HCT116 (cell line): Measurements from ENCODE around the gene LENG9. TPM values are rescaled to one million over a fixed set of nuclear protein-coding genes. Genes with fewer than 3 reads are reported as not detected.

Experiments used
- ATAC-seq: fragments of 200-7000 bp; cut with Tn5 transposase; 2 replicates; pipeline ENCODE4 v1.9.1; 2020; ENCODE audit warnings: mild to moderate bottlenecking, moderate library complexity
- BruUV-seq: library from RNA; stranded (reverse); fragments of 400-500 nt; replicated peaks from 2 replicates; lab custom pipeline; 2021; lab: Mats Ljungman, UMichigan
- CTCF ChIA-PET: fragments of 300-600 bp; sonication (Branson Sonifier 250); formaldehyde crosslinking; loops from one replicate; lab custom pipeline; 2021; ENCODE audit warnings: antibody characterized with exemption; lab: Charles Lee
- POLR2A ChIA-PET: fragments of 300-600, 350-600 bp; sonication (Branson Sonifier 250); formaldehyde crosslinking; loops from one replicate; lab custom pipeline; 2021; ENCODE audit warnings: antibody characterized with exemption; lab: Charles Lee
- RAD21 ChIA-PET, 2 experiments: fragments of 300-600 bp; sonication (Branson Sonifier 250); formaldehyde crosslinking; loops; one replicate each; lab custom pipeline; 2023; ENCODE audit warnings: low total read pairs in 2 of 2; ENCODE audit not compliant: uncharacterized antibody in 2 of 2, unreplicated experiment in 2 of 2, low non-redundant PET in 1 of 2; lab: Charles Lee
- DNase-seq: peaks from one replicate; pipeline ENCODE4 v3.0.0-alpha.2; 2010; ENCODE audit warnings: low read depth, low spot score
- H2AFZ ChIP-seq: fragments of 200-600 bp; shearing (Covaris generic), sonication (generic); 2 replicates; pipeline ENCODE4 v1.6.1; 2017; ENCODE audit warnings: low read depth, mixed run types, mixed read lengths, antibody characterized with exemption, low read length; ENCODE audit not compliant: poor library complexity, severe bottlenecking
- H3K27ac ChIP-seq: 2 replicates; pipeline ENCODE4 v1.5.1; 2012; ENCODE audit warnings: low read depth, low read length
- H3K27me3 ChIP-seq: fragments of 200-600 bp; sonication (generic); 2 replicates; pipeline ENCODE4 v1.6.1; 2016; ENCODE audit warnings: mixed run types, low read length, mixed read lengths; ENCODE audit not compliant: insufficient read depth
- H3K36me3 ChIP-seq, 2 experiments: fragments of 200-500 bp in 1 of 2; fragments of 200-600 bp in 1 of 2; sonication (Bioruptor generic) in 1 of 2; sonication (generic) in 1 of 2; 2 replicates each; pipeline versions ENCODE4 v1.5.1 to v1.6.1; 2014 to 2016; ENCODE audit warnings: low read length in 2 of 2, inconsistent platforms in 1 of 2, mixed read lengths in 1 of 2, mixed run types in 1 of 2; ENCODE audit not compliant: insufficient read depth in 2 of 2, control insufficient read depth in 1 of 2
- H3K4me1 ChIP-seq, 2 experiments: fragments of 200-600 bp in 1 of 2; sonication (generic) in 1 of 2; 2 replicates each; pipeline versions ENCODE4 v1.5.1 to v1.6.1; 2012 to 2017; ENCODE audit warnings: low read length in 2 of 2, inconsistent platforms in 1 of 2, mild to moderate bottlenecking in 1 of 2, mixed read lengths in 1 of 2, mixed run types in 1 of 2, moderate library complexity in 1 of 2; ENCODE audit not compliant: insufficient read depth in 2 of 2, control insufficient read depth in 1 of 2
- H3K4me2 ChIP-seq: fragments of 200-600 bp; sonication (generic); 2 replicates; pipeline ENCODE4 v1.6.1; 2017; ENCODE audit warnings: mixed run types, low read length, mixed read lengths
- H3K4me3 ChIP-seq, 2 experiments: fragments of 200-600 bp in 1 of 2; sonication (generic) in 1 of 2; replicated peaks in 1 of 2; 2 replicates each; pipeline ENCODE4 v1.5.1; 2011 to 2016; ENCODE audit warnings: low read length in 2 of 2, control low read depth in 1 of 2, low read depth in 1 of 2, mild to moderate bottlenecking in 1 of 2, mixed read lengths in 1 of 2, mixed run types in 1 of 2
- H3K79me2 ChIP-seq: fragments of 200-600 bp; sonication (generic); 2 replicates; pipeline ENCODE4 v1.6.1; 2017; ENCODE audit warnings: mild to moderate bottlenecking, mixed run types, low read length, moderate library complexity, mixed read lengths; ENCODE audit not compliant: insufficient read depth
- H3K9ac ChIP-seq: fragments of 200-600 bp; sonication (generic); 2 replicates; pipeline ENCODE4 v1.6.1; 2016; ENCODE audit warnings: low read length, mixed read lengths
- H3K9me2 ChIP-seq: fragments of 200-600 bp; sonication (generic), shearing (Covaris generic); 2 replicates; pipeline ENCODE4 v1.6.1; 2017; ENCODE audit warnings: mixed run types, mild to moderate bottlenecking, moderate library complexity; ENCODE audit not compliant: insufficient read depth
- H3K9me3 ChIP-seq, 2 experiments: fragments of 200-500 bp in 1 of 2; fragments of 200-600 bp in 1 of 2; sonication (Bioruptor generic) in 1 of 2; sonication (generic) in 1 of 2; 2 replicates each; pipeline ENCODE4 v1.6.1; 2014 to 2017; ENCODE audit warnings: low read length in 2 of 2, mixed read lengths in 2 of 2, inconsistent platforms in 1 of 2, low read depth in 1 of 2, mild to moderate bottlenecking in 1 of 2, mixed run types in 1 of 2, moderate library complexity in 1 of 2; ENCODE audit not compliant: control insufficient read depth in 1 of 2, insufficient read depth in 1 of 2
- H4K20me1 ChIP-seq: fragments of 200-600 bp; sonication (generic), shearing (Covaris generic); 2 replicates; pipeline ENCODE4 v1.6.1; 2017; ENCODE audit warnings: mixed run types, mild to moderate bottlenecking, moderate library complexity; ENCODE audit not compliant: insufficient read depth
- ATF3 ChIP-seq: IDR thresholded peaks from 2 replicates; pipeline ENCODE4 v1.6.1; 2012
- CBX3 ChIP-seq: IDR thresholded peaks from 2 replicates; pipeline ENCODE4 v1.6.1; 2012; ENCODE audit warnings: low read depth
- CEBPB ChIP-seq: IDR thresholded peaks from 2 replicates; pipeline ENCODE4 v1.6.1; 2012; ENCODE audit warnings: low read depth
- EGR1 ChIP-seq: IDR thresholded peaks from 2 replicates; pipeline ENCODE4 v1.6.1; 2012; ENCODE audit warnings: low read depth
- EZH2phosphoT487 ChIP-seq: fragments of 200-600 bp; IDR thresholded peaks from 2 replicates; pipeline ENCODE4 v1.6.1; 2018; ENCODE audit warnings: antibody characterized with exemption, borderline replicate concordance
- JUND ChIP-seq: IDR thresholded peaks from 2 replicates; pipeline ENCODE4 v1.6.1; 2012
- POLR2AphosphoS5 ChIP-seq: IDR thresholded peaks from 2 replicates; pipeline ENCODE4 v1.6.1; 2011; ENCODE audit warnings: mild to moderate bottlenecking, low read depth, low read length, moderate library complexity
- RAD21 ChIP-seq: IDR thresholded peaks from 2 replicates; pipeline ENCODE4 v1.6.1; 2012; ENCODE audit warnings: low read depth, mild to moderate bottlenecking
- SIN3A ChIP-seq: IDR thresholded peaks from 2 replicates; pipeline ENCODE4 v1.6.1; 2012; ENCODE audit warnings: low read depth
- SP1 ChIP-seq: IDR thresholded peaks from 2 replicates; pipeline ENCODE4 v1.6.1; 2012; ENCODE audit warnings: low read depth
- SRF ChIP-seq: IDR thresholded peaks from 2 replicates; pipeline ENCODE4 v1.6.1; 2012; ENCODE audit warnings: low read depth
- TCF7L2 ChIP-seq: IDR thresholded peaks from 2 replicates; pipeline ENCODE4 v1.7.0; 2011; ENCODE audit warnings: borderline replicate concordance, inconsistent platforms; ENCODE audit not compliant: insufficient read depth, insufficient read length; ENCODE audit errors: extremely low read depth
- YY1 ChIP-seq: IDR thresholded peaks from 2 replicates; pipeline ENCODE4 v1.6.1; 2011; ENCODE audit warnings: low read length, low read depth, moderate library complexity, mild to moderate bottlenecking; ENCODE audit not compliant: insufficient replicate concordance; ENCODE audit errors: extremely low read depth
- ZBTB33 ChIP-seq: IDR thresholded peaks from 2 replicates; pipeline ENCODE4 v1.6.1; 2011; ENCODE audit warnings: mild to moderate bottlenecking, low read length, moderate library complexity; ENCODE audit not compliant: insufficient replicate concordance; ENCODE audit errors: extremely low read depth
- ZFX ChIP-seq: fragments of 450-650 bp; IDR thresholded peaks from 2 replicates; pipeline ENCODE4 v1.6.1; 2017
- intact Hi-C: fragments of 100-400 bp; cut with micrococcal nuclease; formaldehyde crosslinking; loops from 2 replicates; pipeline ENCODE4 v1.10.0; 2022
- total RNA-seq: library from RNA; stranded (reverse); gene quantifications from one replicate; pipeline ENCODE4 v1.2.1, GENCODE V29; 2021; ENCODE audit not compliant: unreplicated experiment
- TF ChIP-seq, protein P1 (sequence below), 3 experiments: fragments of 200-600 bp in 1 of 3; sonication (generic) in 1 of 3; IDR thresholded peaks in 2 of 3; conservative IDR thresholded peaks in 1 of 3; 2 replicates each; pipeline ENCODE4 v1.5.1; 2012 to 2017; ENCODE audit warnings: low read depth in 2 of 3, low read length in 2 of 3, antibody characterized with exemption in 1 of 3, borderline replicate concordance in 1 of 3, control low read depth in 1 of 3, mild to moderate bottlenecking in 1 of 3, mixed read lengths in 1 of 3, mixed run types in 1 of 3, moderate library complexity in 1 of 3; ENCODE audit not compliant: insufficient read depth in 1 of 3
- TF ChIP-seq, protein P2 (sequence below): IDR thresholded peaks from 2 replicates; pipeline ENCODE4 v1.6.1; 2012
- TF ChIP-seq, protein P3 (sequence below): IDR thresholded peaks from 2 replicates; pipeline ENCODE4 v1.6.1; 2012; ENCODE audit warnings: low read depth

LENG9 gene
- total RNA-seq, 1 experiment from 2014 or later, result 9.0 TPM

GRCh38 chr19:54464630-54465425 is 1.2 kb upstream of the LENG9 start:
- no TSS peak for BruUV-seq
- no peak for TF ChIP-seq ATF3
- peak; percentile 67 for TF ChIP-seq TCF7L2
- no peak for TF ChIP-seq ZBTB33
- TF ChIP-seq EZH2phosphoT487, result no peak
- no peak for TF ChIP-seq EGR1
- TF ChIP-seq SRF, result 0 out of 2 replicates have a peak, but pooled peaks have one; percentile 42
- no peak for TF ChIP-seq CEBPB
- no peak for TF ChIP-seq RAD21
- TF ChIP-seq, protein P1, sequence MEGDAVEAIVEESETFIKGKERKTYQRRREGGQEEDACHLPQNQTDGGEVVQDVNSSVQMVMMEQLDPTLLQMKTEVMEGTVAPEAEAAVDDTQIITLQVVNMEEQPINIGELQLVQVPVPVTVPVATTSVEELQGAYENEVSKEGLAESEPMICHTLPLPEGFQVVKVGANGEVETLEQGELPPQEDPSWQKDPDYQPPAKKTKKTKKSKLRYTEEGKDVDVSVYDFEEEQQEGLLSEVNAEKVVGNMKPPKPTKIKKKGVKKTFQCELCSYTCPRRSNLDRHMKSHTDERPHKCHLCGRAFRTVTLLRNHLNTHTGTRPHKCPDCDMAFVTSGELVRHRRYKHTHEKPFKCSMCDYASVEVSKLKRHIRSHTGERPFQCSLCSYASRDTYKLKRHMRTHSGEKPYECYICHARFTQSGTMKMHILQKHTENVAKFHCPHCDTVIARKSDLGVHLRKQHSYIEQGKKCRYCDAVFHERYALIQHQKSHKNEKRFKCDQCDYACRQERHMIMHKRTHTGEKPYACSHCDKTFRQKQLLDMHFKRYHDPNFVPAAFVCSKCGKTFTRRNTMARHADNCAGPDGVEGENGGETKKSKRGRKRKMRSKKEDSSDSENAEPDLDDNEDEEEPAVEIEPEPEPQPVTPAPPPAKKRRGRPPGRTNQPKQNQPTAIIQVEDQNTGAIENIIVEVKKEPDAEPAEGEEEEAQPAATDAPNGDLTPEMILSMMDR (IDR thresholded peaks at IDR 0.05 in 2 of 3, conservative IDR thresholded peaks at IDR 0.05 in 1 of 3; ENCODE audit: borderline replicate concordance in 1 of 3, insufficient read depth in 1 of 3, low read depth in 2 of 3, low read length in 2 of 3), result no peak
- no peak for TF ChIP-seq SIN3A
- peak; percentile 78 for TF ChIP-seq POLR2AphosphoS5
- TF ChIP-seq JUND, result no peak
- no peak for TF ChIP-seq CBX3
- TF ChIP-seq, protein P2, sequence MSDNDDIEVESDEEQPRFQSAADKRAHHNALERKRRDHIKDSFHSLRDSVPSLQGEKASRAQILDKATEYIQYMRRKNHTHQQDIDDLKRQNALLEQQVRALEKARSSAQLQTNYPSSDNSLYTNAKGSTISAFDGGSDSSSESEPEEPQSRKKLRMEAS, result peak; percentile 92
- no peak for TF ChIP-seq YY1
- peak; percentile 51; the same call in 1 of the 2 replicates for TF ChIP-seq ZFX
- TF ChIP-seq SP1, result peak; percentile 78
- TF ChIP-seq, protein P3, sequence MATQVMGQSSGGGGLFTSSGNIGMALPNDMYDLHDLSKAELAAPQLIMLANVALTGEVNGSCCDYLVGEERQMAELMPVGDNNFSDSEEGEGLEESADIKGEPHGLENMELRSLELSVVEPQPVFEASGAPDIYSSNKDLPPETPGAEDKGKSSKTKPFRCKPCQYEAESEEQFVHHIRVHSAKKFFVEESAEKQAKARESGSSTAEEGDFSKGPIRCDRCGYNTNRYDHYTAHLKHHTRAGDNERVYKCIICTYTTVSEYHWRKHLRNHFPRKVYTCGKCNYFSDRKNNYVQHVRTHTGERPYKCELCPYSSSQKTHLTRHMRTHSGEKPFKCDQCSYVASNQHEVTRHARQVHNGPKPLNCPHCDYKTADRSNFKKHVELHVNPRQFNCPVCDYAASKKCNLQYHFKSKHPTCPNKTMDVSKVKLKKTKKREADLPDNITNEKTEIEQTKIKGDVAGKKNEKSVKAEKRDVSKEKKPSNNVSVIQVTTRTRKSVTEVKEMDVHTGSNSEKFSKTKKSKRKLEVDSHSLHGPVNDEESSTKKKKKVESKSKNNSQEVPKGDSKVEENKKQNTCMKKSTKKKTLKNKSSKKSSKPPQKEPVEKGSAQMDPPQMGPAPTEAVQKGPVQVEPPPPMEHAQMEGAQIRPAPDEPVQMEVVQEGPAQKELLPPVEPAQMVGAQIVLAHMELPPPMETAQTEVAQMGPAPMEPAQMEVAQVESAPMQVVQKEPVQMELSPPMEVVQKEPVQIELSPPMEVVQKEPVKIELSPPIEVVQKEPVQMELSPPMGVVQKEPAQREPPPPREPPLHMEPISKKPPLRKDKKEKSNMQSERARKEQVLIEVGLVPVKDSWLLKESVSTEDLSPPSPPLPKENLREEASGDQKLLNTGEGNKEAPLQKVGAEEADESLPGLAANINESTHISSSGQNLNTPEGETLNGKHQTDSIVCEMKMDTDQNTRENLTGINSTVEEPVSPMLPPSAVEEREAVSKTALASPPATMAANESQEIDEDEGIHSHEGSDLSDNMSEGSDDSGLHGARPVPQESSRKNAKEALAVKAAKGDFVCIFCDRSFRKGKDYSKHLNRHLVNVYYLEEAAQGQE, result no peak

More at GRCh38 chr19:54464630-54465425, 1.2 kb upstream of the LENG9 start:
- no peaks in the 10 kb centered on the region for H4K20me1 ChIP-seq
- POLR2A ChIA-PET, result interaction anchor here (2.3 kb wide), 1 partner anchor 16 kb away, joined by 5 read pairs; the partner anchor contains the start of gene LENG8
- CTCF ChIA-PET, result no interaction called here
- ATAC-seq, result peak; percentile 70
- no peaks in the 10 kb centered on the region for H3K27me3 ChIP-seq
- H3K79me2 ChIP-seq, result peaks cover 27% of the 10 kb centered on the region
- RAD21 ChIA-PET, result no interaction called here
- H2AFZ ChIP-seq, result no peak overlapping the region
- peak overlapping the region; percentile 96 for H3K9ac ChIP-seq
- peaks cover 7 to 26% of the 10 kb centered on the region in 2 experiments; a peak in 3 of 4 replicates for H3K4me1 ChIP-seq
- no peaks in the 10 kb centered on the region for H3K9me2 ChIP-seq
- H3K27ac ChIP-seq, result peak overlapping the region; percentile 99
- peak overlapping the region; percentile 97 for H3K4me2 ChIP-seq
- H3K9me3 ChIP-seq, result no peaks in the 10 kb centered on the region
- peaks cover 7 to 11% of the 10 kb centered on the region in 2 experiments; a peak in 3 of 4 replicates for H3K36me3 ChIP-seq
- H3K4me3 ChIP-seq, result peak overlapping the region; percentile 50 to 83
- DNase-seq, result peak; percentile 69
- intact Hi-C loops, result no loop called here
